Smooth muscle cell (in vitro differentiated cells): ENCODE data around the gene WWOX. TPM values are rescaled to one million over a fixed set of nuclear protein-coding genes. Genes with fewer than 3 reads are reported as not detected.

ENCODE experiments used
- DNase-seq: peaks from one replicate; lab custom pipeline; 2025; ENCODE audit not compliant: unreplicated experiment; lab: John Stamatoyannopoulos, UW
- H2AFZ ChIP-seq: fragments of 200-600 bp; sonication (generic); 2 replicates; pipeline ENCODE4 v1.6.0; 2016; ENCODE audit warnings: antibody characterized with exemption, low read depth, mild to moderate bottlenecking
- H3F3A ChIP-seq: fragments of 200-600 bp; sonication (generic); 2 replicates; pipeline ENCODE4 v1.6.0; 2017; ENCODE audit warnings: antibody characterized with exemption, low read depth
- H3K27ac ChIP-seq: fragments of 200-600 bp; sonication (generic); 2 replicates; pipeline ENCODE4 v1.5.1; 2016; ENCODE audit warnings: low read depth, mild to moderate bottlenecking
- H3K27me3 ChIP-seq: fragments of 200-600 bp; sonication (generic); 2 replicates; pipeline ENCODE4 v1.6.1; 2016; ENCODE audit warnings: low read depth, mild to moderate bottlenecking
- H3K36me3 ChIP-seq: fragments of 200-600 bp; sonication (generic); 2 replicates; pipeline ENCODE4 v1.5.1; 2016; ENCODE audit warnings: low read depth
- H3K4me1 ChIP-seq: fragments of 200-600 bp; sonication (generic); 2 replicates; pipeline ENCODE4 v1.5.1; 2016; ENCODE audit warnings: low read depth
- H3K4me2 ChIP-seq: fragments of 200-600 bp; sonication (generic); 2 replicates; pipeline ENCODE4 v1.6.0; 2016; ENCODE audit warnings: mild to moderate bottlenecking
- H3K4me3 ChIP-seq: fragments of 200-600 bp; sonication (generic); 2 replicates; pipeline ENCODE4 v1.5.1; 2016; ENCODE audit warnings: mild to moderate bottlenecking
- H3K79me2 ChIP-seq: fragments of 200-600 bp; sonication (generic); 2 replicates; pipeline ENCODE4 v1.6.0; 2016; ENCODE audit warnings: low read depth, mild to moderate bottlenecking
- H3K9ac ChIP-seq: fragments of 200-600 bp; sonication (generic); 2 replicates; pipeline ENCODE4 v1.6.0; 2016; ENCODE audit warnings: low read depth
- H3K9me3 ChIP-seq: fragments of 200-600 bp; sonication (generic); replicated peaks from 2 replicates; pipeline ENCODE4 v1.5.1; 2016; ENCODE audit warnings: low read depth
- H4K20me1 ChIP-seq: fragments of 200-600 bp; sonication (generic); 2 replicates; pipeline ENCODE4 v1.6.0; 2016; ENCODE audit warnings: low read depth
- CTCF ChIP-seq: fragments of 200-600 bp; sonication (generic); IDR thresholded peaks from 2 replicates; pipeline ENCODE4 v1.5.1; 2017; ENCODE audit warnings: borderline replicate concordance, mild to moderate bottlenecking, antibody characterized with exemption; ENCODE audit not compliant: insufficient read depth, poor library complexity, severe bottlenecking
- WGBS: methylation state at CpG from one replicate; pipeline ENCODE4 v1.1.7; 2016; ENCODE audit warnings: low lambda C conversion rate; 5-methylcytosine and 5-hydroxymethylcytosine counted together
- polyA plus RNA-seq: library from polyadenylated mRNA; unstranded; fragments of >200 nt; fragmentation: Nextera tagmentation; extraction: Ambion mirVana; gene quantifications from 2 replicates; pipeline ENCODE4 v1.2.1, GENCODE V29; 2016
- total RNA-seq: library from RNA; depleted of rRNA; stranded (reverse); fragments of >200 nt; gene quantifications from 2 replicates; pipeline ENCODE4 v1.2.3, GENCODE V29; 2014

WWOX gene
- total and polyA plus RNA-seq, 2 experiments from 2014 or later, result 7.5 to 14.0 TPM

GRCh38 chr16:78225919-78226318, 126.5 kb downstream of the WWOX start:
- no peak for TF ChIP-seq CTCF
- WGBS, result 81% methylated on average over 3 of the region's 3 CpGs
- H3K9ac ChIP-seq, result no peak overlapping the region

GRCh38 chr16:78227855-78228254, 128.4 kb downstream of the WWOX start:
- no peak overlapping the region for H3K4me3 ChIP-seq
- WGBS, result 91% methylated on average over 3 of the region's 3 CpGs

More at GRCh38 chr16:78225919-78226318, 126.5 kb downstream of the WWOX start:
- peaks cover 6% of the 10 kb centered on the region for H3K27me3 ChIP-seq
- no peak overlapping the region for H3K4me2 ChIP-seq
- no peaks in the 10 kb centered on the region for H3K79me2 ChIP-seq
- H3K4me3 ChIP-seq, result no peak overlapping the region
- H3K36me3 ChIP-seq, result no peaks in the 10 kb centered on the region
- no peaks in the 10 kb centered on the region for H3K9me3 ChIP-seq
- no peak overlapping the region for H2AFZ ChIP-seq
- no peak for DNase-seq
- no peaks in the 10 kb centered on the region for H3K4me1 ChIP-seq
- no peak overlapping the region for H3K27ac ChIP-seq
- no peaks in the 10 kb centered on the region for H4K20me1 ChIP-seq
- no peaks in the 10 kb centered on the region for H3F3A ChIP-seq

GRCh38 chr16:78228704-78229103, 129.2 kb downstream of the WWOX start:
- Histone ChIP-seq H3K79me2 (no peaks in the 10 kb centered on the region), H3K4me1 (no peaks in the 10 kb centered on the region), H3F3A (no peaks in the 10 kb centered on the region), H4K20me1 (no peaks in the 10 kb centered on the region), H2AFZ (no peak overlapping the region), H3K9me3 (no peaks in the 10 kb centered on the region), H3K9ac (no peak overlapping the region), H3K4me2 (no peak overlapping the region), H3K4me3 (no peak overlapping the region), H3K27me3 (peaks cover 6% of the 10 kb centered on the region), H3K36me3 (no peaks in the 10 kb centered on the region), H3K27ac (no peak overlapping the region)
- TF ChIP-seq CTCF, result no peak
- no peak for DNase-seq
- WGBS, result 85% methylated on average over 4 of the region's 4 CpGs

More at GRCh38 chr16:78227855-78228254, 128.4 kb downstream of the WWOX start:
- Histone ChIP-seq H3K9me3 (no peaks in the 10 kb centered on the region), H3K27me3 (peaks cover 6% of the 10 kb centered on the region), H2AFZ (no peak overlapping the region), H3K79me2 (no peaks in the 10 kb centered on the region), H3K27ac (no peak overlapping the region), H3K4me1 (no peaks in the 10 kb centered on the region), H3K4me2 (no peak overlapping the region), H4K20me1 (no peaks in the 10 kb centered on the region), H3K9ac (no peak overlapping the region), H3K36me3 (no peaks in the 10 kb centered on the region), H3F3A (no peaks in the 10 kb centered on the region)
- peak; percentile 15 for TF ChIP-seq CTCF
- DNase-seq, result no peak

GRCh38 chr16:78230832-78231231, 131.4 kb downstream of the WWOX start:
- Histone ChIP-seq H3K9ac (no peak overlapping the region), H4K20me1 (no peaks in the 10 kb centered on the region), H3K36me3 (no peaks in the 10 kb centered on the region), H2AFZ (no peak overlapping the region), H3K4me3 (no peak overlapping the region), H3K27me3 (peaks cover 6% of the 10 kb centered on the region), H3K4me1 (no peaks in the 10 kb centered on the region), H3F3A (no peaks in the 10 kb centered on the region), H3K9me3 (no peaks in the 10 kb centered on the region), H3K79me2 (no peaks in the 10 kb centered on the region), H3K27ac (no peak overlapping the region), H3K4me2 (no peak overlapping the region)
- 20% methylated on average over 3 of the region's 3 CpGs for WGBS
- no peak for DNase-seq
- no peak for TF ChIP-seq CTCF
